ENCODE measurements around the gene CRB2.

DNA sequence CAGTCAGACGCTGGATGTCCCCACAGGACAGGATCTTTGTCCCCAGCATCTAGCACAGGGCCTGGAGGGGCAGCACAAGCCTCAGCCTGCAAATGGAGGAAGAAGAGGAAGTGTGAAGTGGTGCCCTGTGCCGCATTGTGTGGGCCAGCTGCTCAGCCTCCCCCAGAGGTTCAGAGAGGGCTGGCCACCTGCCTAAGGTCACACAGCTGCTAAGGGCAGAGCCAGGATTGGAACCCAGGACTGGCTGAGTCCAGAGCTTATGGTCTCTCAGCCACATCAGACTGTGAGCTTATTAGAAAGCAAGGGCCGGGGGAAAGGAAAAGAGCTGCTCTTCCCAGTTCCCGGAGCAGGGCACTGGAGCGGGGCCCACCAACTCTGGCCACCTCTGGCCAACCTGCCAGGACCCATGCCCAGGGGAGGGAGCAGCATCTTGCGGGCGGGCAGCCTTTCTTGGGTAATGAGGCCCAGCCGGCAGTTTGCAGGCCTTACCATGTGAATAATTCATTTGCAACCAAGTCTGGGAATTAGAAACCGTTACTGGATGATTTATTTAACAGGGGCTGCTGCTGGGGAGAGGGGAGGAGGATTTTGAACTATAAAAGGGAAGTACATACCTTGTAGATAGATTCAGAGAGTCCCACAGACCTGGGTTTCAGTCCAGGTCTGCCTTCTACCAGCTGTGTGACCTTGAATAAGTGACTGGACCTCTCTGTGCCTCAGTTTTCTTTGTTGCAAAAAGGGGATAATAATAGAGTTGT lies 11.6 kb upstream of the CRB2 start:
- TF ChIP-seq ZSCAN22 (CRISPR knock-in tag; IDR thresholded peaks at IDR 0.05), result no peak
- TF ChIP-seq POLR2AphosphoS5 (IDR thresholded peaks at IDR 0.05; ENCODE audit: low read depth, low read length), result no peak
- TF ChIP-seq ZNF577 (CRISPR knock-in tag; IDR thresholded peaks at IDR 0.05; ENCODE audit: borderline replicate concordance, low read depth), result no peak
- no peak for TF ChIP-seq MAFF (IDR thresholded peaks at IDR 0.05; ENCODE audit: low read depth, low read length)
- TF ChIP-seq, protein P1, sequence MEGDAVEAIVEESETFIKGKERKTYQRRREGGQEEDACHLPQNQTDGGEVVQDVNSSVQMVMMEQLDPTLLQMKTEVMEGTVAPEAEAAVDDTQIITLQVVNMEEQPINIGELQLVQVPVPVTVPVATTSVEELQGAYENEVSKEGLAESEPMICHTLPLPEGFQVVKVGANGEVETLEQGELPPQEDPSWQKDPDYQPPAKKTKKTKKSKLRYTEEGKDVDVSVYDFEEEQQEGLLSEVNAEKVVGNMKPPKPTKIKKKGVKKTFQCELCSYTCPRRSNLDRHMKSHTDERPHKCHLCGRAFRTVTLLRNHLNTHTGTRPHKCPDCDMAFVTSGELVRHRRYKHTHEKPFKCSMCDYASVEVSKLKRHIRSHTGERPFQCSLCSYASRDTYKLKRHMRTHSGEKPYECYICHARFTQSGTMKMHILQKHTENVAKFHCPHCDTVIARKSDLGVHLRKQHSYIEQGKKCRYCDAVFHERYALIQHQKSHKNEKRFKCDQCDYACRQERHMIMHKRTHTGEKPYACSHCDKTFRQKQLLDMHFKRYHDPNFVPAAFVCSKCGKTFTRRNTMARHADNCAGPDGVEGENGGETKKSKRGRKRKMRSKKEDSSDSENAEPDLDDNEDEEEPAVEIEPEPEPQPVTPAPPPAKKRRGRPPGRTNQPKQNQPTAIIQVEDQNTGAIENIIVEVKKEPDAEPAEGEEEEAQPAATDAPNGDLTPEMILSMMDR (CRISPR knock-in tag; IDR thresholded peaks at IDR 0.05), result no peak
- TF ChIP-seq, protein P2, sequence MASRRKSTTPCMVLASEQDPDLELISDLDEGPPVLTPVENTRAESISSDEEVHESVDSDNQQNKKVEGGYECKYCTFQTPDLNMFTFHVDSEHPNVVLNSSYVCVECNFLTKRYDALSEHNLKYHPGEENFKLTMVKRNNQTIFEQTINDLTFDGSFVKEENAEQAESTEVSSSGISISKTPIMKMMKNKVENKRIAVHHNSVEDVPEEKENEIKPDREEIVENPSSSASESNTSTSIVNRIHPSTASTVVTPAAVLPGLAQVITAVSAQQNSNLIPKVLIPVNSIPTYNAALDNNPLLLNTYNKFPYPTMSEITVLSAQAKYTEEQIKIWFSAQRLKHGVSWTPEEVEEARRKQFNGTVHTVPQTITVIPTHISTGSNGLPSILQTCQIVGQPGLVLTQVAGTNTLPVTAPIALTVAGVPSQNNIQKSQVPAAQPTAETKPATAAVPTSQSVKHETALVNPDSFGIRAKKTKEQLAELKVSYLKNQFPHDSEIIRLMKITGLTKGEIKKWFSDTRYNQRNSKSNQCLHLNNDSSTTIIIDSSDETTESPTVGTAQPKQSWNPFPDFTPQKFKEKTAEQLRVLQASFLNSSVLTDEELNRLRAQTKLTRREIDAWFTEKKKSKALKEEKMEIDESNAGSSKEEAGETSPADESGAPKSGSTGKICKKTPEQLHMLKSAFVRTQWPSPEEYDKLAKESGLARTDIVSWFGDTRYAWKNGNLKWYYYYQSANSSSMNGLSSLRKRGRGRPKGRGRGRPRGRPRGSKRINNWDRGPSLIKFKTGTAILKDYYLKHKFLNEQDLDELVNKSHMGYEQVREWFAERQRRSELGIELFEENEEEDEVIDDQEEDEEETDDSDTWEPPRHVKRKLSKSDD (CRISPR knock-in tag; IDR thresholded peaks at IDR 0.05; ENCODE audit: low read depth), result no peak
- TF ChIP-seq, protein P3, sequence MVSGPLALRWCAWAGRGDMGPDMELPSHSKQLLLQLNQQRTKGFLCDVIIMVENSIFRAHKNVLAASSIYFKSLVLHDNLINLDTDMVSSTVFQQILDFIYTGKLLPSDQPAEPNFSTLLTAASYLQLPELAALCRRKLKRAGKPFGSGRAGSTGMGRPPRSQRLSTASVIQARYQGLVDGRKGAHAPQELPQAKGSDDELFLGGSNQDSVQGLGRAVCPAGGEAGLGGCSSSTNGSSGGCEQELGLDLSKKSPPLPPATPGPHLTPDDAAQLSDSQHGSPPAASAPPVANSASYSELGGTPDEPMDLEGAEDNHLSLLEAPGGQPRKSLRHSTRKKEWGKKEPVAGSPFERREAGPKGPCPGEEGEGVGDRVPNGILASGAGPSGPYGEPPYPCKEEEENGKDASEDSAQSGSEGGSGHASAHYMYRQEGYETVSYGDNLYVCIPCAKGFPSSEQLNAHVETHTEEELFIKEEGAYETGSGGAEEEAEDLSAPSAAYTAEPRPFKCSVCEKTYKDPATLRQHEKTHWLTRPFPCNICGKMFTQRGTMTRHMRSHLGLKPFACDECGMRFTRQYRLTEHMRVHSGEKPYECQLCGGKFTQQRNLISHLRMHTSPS (CRISPR knock-in tag; IDR thresholded peaks at IDR 0.05; ENCODE audit: low read depth), result no peak
- TF ChIP-seq PCBP1 (IDR thresholded peaks at IDR 0.05; ENCODE audit: borderline replicate concordance, low read depth, low read length), result no peak
